H1 (cell line): Measurements from ENCODE around the gene CSNK2B. TPM values are rescaled to one million over a fixed set of nuclear protein-coding genes. Genes with fewer than 3 reads are reported as not detected.

Source experiments
- CTCF ChIA-PET: fragments of 300-600 bp; sonication (Branson Sonifier 250); formaldehyde crosslinking; loops from one replicate; lab custom pipeline; 2021; ENCODE audit not compliant: partially characterized antibody; lab: Charles Lee
- POLR2A ChIA-PET: fragments of 300-600 bp; sonication (Branson Sonifier 250); formaldehyde crosslinking; loops from one replicate; lab custom pipeline; 2021; ENCODE audit warnings: inconsistent platforms; ENCODE audit not compliant: partially characterized antibody; lab: Charles Lee
- DNase-seq, 2 experiments: peaks; one replicate each; pipeline versions ENCODE4 v3.0.0 to v3.0.0-alpha.2; 2010 to 2022; ENCODE audit warnings: low spot score in 2 of 2, low read depth in 1 of 2, mixed read lengths in 1 of 2
- FAIRE-seq: peaks from 2 replicates; lab custom pipeline; 2011; peaks lifted over from hg19 to GRCh38; lab: Jason Lieb, UNC
- H2AFZ ChIP-seq: 2 replicates; pipeline ENCODE4 v1.8.1; 2012; ENCODE audit warnings: low read length, inconsistent platforms
- H2AK5ac ChIP-seq: 2 replicates; pipeline ENCODE4 v1.6.1; 2013; ENCODE audit warnings: low read depth, low read length
- H2BK120ac ChIP-seq: replicated peaks from 2 replicates; pipeline ENCODE3; 2013; ENCODE audit warnings: low read depth, low read length, inconsistent platforms
- H2BK12ac ChIP-seq: 2 replicates; pipeline ENCODE4 v1.6.1; 2013; ENCODE audit warnings: low read depth, low read length
- H2BK15ac ChIP-seq: 2 replicates; pipeline ENCODE4 v1.6.1; 2013; ENCODE audit warnings: low read length
- H2BK20ac ChIP-seq: 2 replicates; pipeline ENCODE4 v1.6.1; 2013; ENCODE audit warnings: low read length
- H2BK5ac ChIP-seq: 2 replicates; pipeline ENCODE4 v1.6.1; 2013; ENCODE audit warnings: low read depth, low read length
- H3K14ac ChIP-seq: 2 replicates; pipeline ENCODE4 v1.6.1; 2013; ENCODE audit warnings: inconsistent platforms; ENCODE audit not compliant: insufficient read length
- H3K18ac ChIP-seq: 2 replicates; pipeline ENCODE4 v1.6.1; 2013; ENCODE audit warnings: low read length; ENCODE audit errors: extremely low read depth
- H3K23ac ChIP-seq: 2 replicates; pipeline ENCODE4 v1.6.1; 2013; ENCODE audit warnings: inconsistent platforms; ENCODE audit not compliant: insufficient read length
- H3K23me2 ChIP-seq: 2 replicates; pipeline ENCODE4 v1.6.1; 2013; ENCODE audit warnings: low read depth, low read length
- H3K27ac ChIP-seq: 2 replicates; pipeline ENCODE4 v1.6.1; 2011; ENCODE audit warnings: low read depth, low read length, inconsistent platforms
- H3K27me3 ChIP-seq, 4 experiments: replicated peaks in 1 of 4; 1 replicate in 1 of 4; 2 replicates in 3 of 4; pipeline versions ENCODE4 v1.6.1 to v1.8.1; 2011 to 2013; ENCODE audit warnings: low read length in 3 of 4, mild to moderate bottlenecking in 3 of 4, inconsistent platforms in 2 of 4, mixed read lengths in 2 of 4, moderate library complexity in 1 of 4; ENCODE audit not compliant: control insufficient read depth in 3 of 4, insufficient read depth in 3 of 4; ENCODE audit errors: extremely low read depth in 1 of 4
- H3K36me3 ChIP-seq, 4 experiments: 2 replicates each; pipeline versions ENCODE4 v1.6.1 to v1.8.1; 2011 to 2013; ENCODE audit warnings: mild to moderate bottlenecking in 4 of 4, low read length in 3 of 4, moderate library complexity in 2 of 4, control low read depth in 1 of 4, inconsistent platforms in 1 of 4; ENCODE audit not compliant: insufficient read depth in 4 of 4, control insufficient read depth in 2 of 4
- H3K4ac ChIP-seq: replicated peaks from 2 replicates; pipeline ENCODE3; 2013; ENCODE audit warnings: low read length, low read depth, mixed read lengths, inconsistent platforms; ENCODE audit not compliant: insufficient read length
- H3K4me1 ChIP-seq, 4 experiments: replicated peaks in 1 of 4; 1 replicate in 1 of 4; 2 replicates in 3 of 4; pipeline versions ENCODE4 v1.6.1 to v1.8.1; 2011 to 2013; ENCODE audit warnings: low read length in 3 of 4, inconsistent platforms in 2 of 4, mixed read lengths in 1 of 4; ENCODE audit not compliant: insufficient read depth in 4 of 4, control insufficient read depth in 3 of 4
- H3K4me2 ChIP-seq, 2 experiments: 2 replicates each; pipeline versions ENCODE4 v1.6.1 to v1.8.1; 2011 to 2013; ENCODE audit warnings: low read depth in 2 of 2, low read length in 2 of 2, control low read depth in 1 of 2, inconsistent platforms in 1 of 2, mild to moderate bottlenecking in 1 of 2; ENCODE audit not compliant: insufficient read depth in 1 of 2
- H3K4me3 ChIP-seq, 4 experiments: fragments of 200-600, 300-600 bp in 1 of 4; sonication (generic), shearing (Covaris generic), sonication (Bioruptor Twin) in 1 of 4; 2 replicates each; pipeline versions ENCODE4 v1.5.1 to v1.8.1; 2011 to 2016; ENCODE audit warnings: low read length in 4 of 4, low read depth in 3 of 4, control low read depth in 2 of 4, inconsistent platforms in 2 of 4, mild to moderate bottlenecking in 2 of 4, mixed read lengths in 1 of 4, moderate library complexity in 1 of 4; ENCODE audit not compliant: insufficient read depth in 2 of 4; ENCODE audit errors: extremely low read depth in 1 of 4
- H3K56ac ChIP-seq: replicated peaks from 2 replicates; pipeline ENCODE3; 2013; ENCODE audit warnings: low read depth, mild to moderate bottlenecking, mixed read lengths, low read length, inconsistent platforms; ENCODE audit not compliant: insufficient read length
- H3K79me1 ChIP-seq: 2 replicates; pipeline ENCODE4 v1.6.1; 2013; ENCODE audit warnings: low read depth, low read length, control low read depth
- H3K79me2 ChIP-seq, 2 experiments: 2 replicates each; pipeline versions ENCODE4 v1.6.1 to v1.8.1; 2012 to 2013; ENCODE audit warnings: low read length in 2 of 2, mild to moderate bottlenecking in 2 of 2, inconsistent platforms in 1 of 2; ENCODE audit not compliant: insufficient read depth in 2 of 2, control insufficient read depth in 1 of 2
- H3K9ac ChIP-seq, 4 experiments: replicated peaks in 1 of 4; 1 replicate in 1 of 4; 2 replicates in 3 of 4; pipeline versions ENCODE4 v1.6.1 to v1.8.1; 2011 to 2013; ENCODE audit warnings: low read depth in 3 of 4, low read length in 3 of 4, control low read depth in 2 of 4, mild to moderate bottlenecking in 2 of 4, moderate library complexity in 2 of 4, inconsistent platforms in 1 of 4; ENCODE audit errors: extremely low read depth in 1 of 4
- H3K9me3 ChIP-seq, 2 experiments: 2 replicates each; pipeline versions ENCODE4 v1.6.1 to v1.8.1; 2012 to 2013; ENCODE audit warnings: mild to moderate bottlenecking in 2 of 2, moderate library complexity in 2 of 2, control low read depth in 1 of 2, inconsistent platforms in 1 of 2, low read depth in 1 of 2, low read length in 1 of 2, mixed read lengths in 1 of 2; ENCODE audit not compliant: insufficient read depth in 2 of 2
- H4K20me1 ChIP-seq, 2 experiments: replicated peaks in 1 of 2; 2 replicates each; pipeline versions ENCODE3 to v1.8.1; 2011 to 2013; ENCODE audit warnings: inconsistent platforms in 2 of 2, low read length in 2 of 2, mild to moderate bottlenecking in 1 of 2; ENCODE audit not compliant: insufficient read depth in 2 of 2, control insufficient read depth in 1 of 2
- H4K5ac ChIP-seq: 2 replicates; pipeline ENCODE4 v1.6.1; 2013; ENCODE audit warnings: low read length, low read depth, mixed read lengths, inconsistent platforms; ENCODE audit not compliant: insufficient read length
- H4K8ac ChIP-seq: 2 replicates; pipeline ENCODE4 v1.8.0; 2013; ENCODE audit warnings: mild to moderate bottlenecking, moderate library complexity, low read length, inconsistent platforms; ENCODE audit not compliant: insufficient read depth; ENCODE audit errors: extremely low read depth
- H4K91ac ChIP-seq: replicated peaks from 2 replicates; pipeline ENCODE3; 2013; ENCODE audit warnings: low read length, mixed read lengths, inconsistent platforms; ENCODE audit not compliant: insufficient read length
- EP300 ChIP-seq, 2 experiments: IDR thresholded peaks; 1 replicate in 1 of 2; 2 replicates in 1 of 2; pipeline ENCODE4 v1.6.1; 2011 to 2012; ENCODE audit warnings: low read depth in 2 of 2, low read length in 2 of 2, mild to moderate bottlenecking in 2 of 2, borderline replicate concordance in 1 of 2, inconsistent platforms in 1 of 2, moderate library complexity in 1 of 2
- ZNF274 ChIP-seq: IDR thresholded peaks from 2 replicates; pipeline ENCODE4 v1.7.0; 2012; ENCODE audit warnings: low read length, borderline replicate concordance; ENCODE audit errors: extremely low read depth
- WGBS, 2 experiments: shearing (Covaris generic) in 1 of 2; methylation state at CpG; one replicate each; pipeline versions ENCODE4 v1.1.6 to v1.1.7; 2013 to 2015; ENCODE audit warnings: low lambda C conversion rate in 2 of 2, mixed read lengths in 2 of 2, inconsistent platforms in 1 of 2, low coverage in 1 of 2, missing lambda C conversion rate in 1 of 2; ENCODE audit not compliant: insufficient replicate concordance in 2 of 2, insufficient coverage in 1 of 2, insufficient read length in 1 of 2; ENCODE audit errors: extremely low coverage in 1 of 2, missing lambda C conversion rate in 1 of 2; 5-methylcytosine and 5-hydroxymethylcytosine counted together
- polyA plus RNA-seq, 7 experiments: library from polyadenylated mRNA; depleted of rRNA in 3 of 7; stranded (reverse) in 5 of 7; unstranded in 2 of 7; fragments of >200 nt in 5 of 7; fragments of 200-250 nt in 2 of 7; gene quantifications; 1 replicate in 5 of 7; 2 replicates in 1 of 7; 4 replicates in 1 of 7; pipeline versions ENCODE4 v1.2.1 to v1.2.3, GENCODE V29; 2011 to 2013; ENCODE audit warnings: missing spikeins in 2 of 7, mixed read lengths in 2 of 7
- total RNA-seq: library from RNA; stranded (reverse); fragmentation: NEBNext Ultra II Directional; extraction: Animal tissue kit (Norgen Biotek cat#: 25700); gene quantifications from 2 replicates; pipeline ENCODE4 v1.2.1, GENCODE V29; 2021

CSNK2B gene
- total and polyA plus RNA-seq, 2 of the 8 experiments (the other 6 are each of a cell fraction or from before 2014, with no cell fraction given) = 169 to 208 TPM

- H3K4me3 ChIP-seq = no peak overlapping the region
- no peaks in the 10 kb centered on the region for H3K79me1 ChIP-seq
- no peak overlapping the region for H4K5ac ChIP-seq
- no peak overlapping the region for H2AFZ ChIP-seq
- ChIA-PET CTCF (interaction anchor here (0.8 to 5.8 kb wide), 12 partner anchors 11 to 181 kb away, joined by 3 to 26 read pairs (median 4); partner anchors contain the start of genes CSNK2B, DDAH2, GPANK1 and LSM2), POLR2A (interaction anchor here (0.8 to 6.6 kb wide), 4 partner anchors 24 to 140 kb away, joined by 3 to 33 read pairs (median 4); partner anchors contain the start of genes BAG6 and HSPA1B)
- no peaks in the 10 kb centered on the region; a peak in 1 of 7 replicates for H3K27me3 ChIP-seq
- no peak overlapping the region for H3K56ac ChIP-seq
- H2AK5ac ChIP-seq = no peak overlapping the region
- peak overlapping the region in 1 of 2 experiments; percentile 28; a peak in 1 of 4 replicates for H3K4me2 ChIP-seq
- no peak overlapping the region for H4K91ac ChIP-seq
- no peaks in the 10 kb centered on the region for H4K20me1 ChIP-seq
- peaks cover 0 to 5% (median 4%) of the 10 kb centered on the region in 4 experiments; a peak in 5 of 7 replicates for H3K4me1 ChIP-seq
- no peaks in the 10 kb centered on the region for H3K9me3 ChIP-seq
- H3K14ac ChIP-seq = no peak overlapping the region
- peaks cover under 1% of the 10 kb centered on the region; the same call in 1 of the 2 replicates for H3K23me2 ChIP-seq
- H3K36me3 ChIP-seq = peaks cover 3 to 25% (median 17%) of the 10 kb centered on the region in 4 experiments; a peak in 5 of 8 replicates
- H2BK120ac ChIP-seq = no peak overlapping the region
- H2BK12ac ChIP-seq = no peak overlapping the region
- no peak overlapping the region for H3K18ac ChIP-seq
- WGBS, 2 experiments = 91% methylated on average over 14 of the region's 14 CpGs; no CpG with 5 or more reads in 1 of the 2 experiments
- H2BK5ac ChIP-seq = no peak overlapping the region
- peak overlapping the region; percentile 14 for H4K8ac ChIP-seq
- H2BK20ac ChIP-seq = no peak overlapping the region
- H2BK15ac ChIP-seq = no peak overlapping the region
- H3K4ac ChIP-seq = no peak overlapping the region
- no peak overlapping the region for H3K27ac ChIP-seq
- FAIRE-seq (no peak), DNase-seq (no peak)
- H3K9ac ChIP-seq = no peak overlapping the region
- no peak overlapping the region for H3K23ac ChIP-seq
- H3K79me2 ChIP-seq = no peaks in the 10 kb centered on the region
- TF ChIP-seq ZNF274 (no peak), EP300 (IDR thresholded peaks at IDR 0.05; ENCODE audit: borderline replicate concordance in 1 of 2, low read depth in 2 of 2, low read length in 2 of 2) (no peak)
Observed at GRCh38 chr6:31687860-31688693, 22.2 kb downstream of the CSNK2B start.
